CD4-positive, CD25-positive, alpha-beta regulatory T cell (primary cell): ENCODE data around the gene ULBP1. TPM values are rescaled to one million over a fixed set of nuclear protein-coding genes. Genes with fewer than 3 reads are reported as not detected.
"Not testable (repeated sequence)": the region's sequence is repeated elsewhere in the genome, so short reads cannot be mapped to it uniquely, and the experiment has no call there.

Experiments
- ATAC-seq, 2 donors: fragments of 150-1000 bp; cut with Tn5 transposase; one replicate each; pipeline ENCODE4 v1.10.0; 2021; ENCODE audit warnings: low read depth in 2 of 2, moderate number of reproducible peaks in 2 of 2, moderate library complexity in 1 of 2
- DNase-seq, 3 donors: peaks; one replicate each; pipeline versions ENCODE4 v3.0.0 to v3.0.0-alpha.2; 2012 to 2022; ENCODE audit warnings: mixed read lengths in 1 of 3
- H3K27ac ChIP-seq: one replicate; pipeline ENCODE4 v1.7.0; 2013; ENCODE audit warnings: mild to moderate bottlenecking, low read length; ENCODE audit not compliant: insufficient read depth, poor library complexity, severe bottlenecking
- H3K27me3 ChIP-seq: one replicate; pipeline ENCODE4 v1.7.0; 2013; ENCODE audit warnings: low read length; ENCODE audit not compliant: control insufficient read depth, insufficient read depth
- H3K36me3 ChIP-seq: one replicate; pipeline ENCODE4 v1.7.0; 2013; ENCODE audit warnings: mild to moderate bottlenecking, low read length, moderate library complexity; ENCODE audit not compliant: control insufficient read depth, insufficient read depth
- H3K4me1 ChIP-seq: 2 replicates; pipeline ENCODE4 v1.7.0; 2013; ENCODE audit warnings: mild to moderate bottlenecking, low read length; ENCODE audit not compliant: insufficient read depth, control insufficient read depth, poor library complexity, severe bottlenecking
- H3K4me3 ChIP-seq: one replicate; pipeline ENCODE4 v1.7.0; 2013; ENCODE audit warnings: low read depth, mild to moderate bottlenecking, low read length, moderate library complexity
- H3K9me3 ChIP-seq, 2 experiments: 1 replicate in 1 of 2; 2 replicates in 1 of 2; pipeline ENCODE4 v1.7.0; 2013; ENCODE audit warnings: low read length in 2 of 2, mild to moderate bottlenecking in 1 of 2, moderate library complexity in 1 of 2; ENCODE audit not compliant: control insufficient read depth in 2 of 2
- H3K27ac Mint-ChIP-seq, 3 donors: one replicate each; pipeline ENCODE4 v1.8.0; 2020 to 2022; ENCODE audit warnings: mild to moderate bottlenecking in 3 of 3, mixed read lengths in 3 of 3, moderate library complexity in 2 of 3
- H3K27me3 Mint-ChIP-seq: one replicate; pipeline ENCODE4 v1.8.0; 2022; ENCODE audit warnings: mild to moderate bottlenecking, mixed read lengths
- H3K36me3 Mint-ChIP-seq: one replicate; pipeline ENCODE4 v1.8.0; 2020; ENCODE audit warnings: mixed read lengths
- H3K4me1 Mint-ChIP-seq, 4 donors: one replicate each; pipeline ENCODE4 v1.8.0; 2020 to 2022; ENCODE audit warnings: mixed read lengths in 4 of 4, mild to moderate bottlenecking in 1 of 4
- H3K4me3 Mint-ChIP-seq, 4 donors: one replicate each; pipeline ENCODE4 v1.8.0; 2020 to 2022; ENCODE audit warnings: mild to moderate bottlenecking in 4 of 4, mixed read lengths in 4 of 4, moderate library complexity in 3 of 4
- H3K9me3 Mint-ChIP-seq, 7 donors: one replicate each; pipeline ENCODE4 v1.8.0; 2020 to 2022; ENCODE audit warnings: mixed read lengths in 7 of 7, mild to moderate bottlenecking in 3 of 7, moderate library complexity in 2 of 7
- polyA plus RNA-seq, 4 donors: library from polyadenylated mRNA; unstranded; fragments of 300-500 nt; fragmentation: Illumina TruSeq; gene quantifications; one replicate each; pipeline ENCODE4 v1.2.3, GENCODE V29; 2021
- total RNA-seq: library from RNA; stranded (reverse); gene quantifications from one replicate; pipeline ENCODE4 v1.2.3, GENCODE V29; 2022

ULBP1 gene
- total and polyA plus RNA-seq, 5 donors from 2014 or later, result 0.64 TPM; not detected in 4

DNA sequence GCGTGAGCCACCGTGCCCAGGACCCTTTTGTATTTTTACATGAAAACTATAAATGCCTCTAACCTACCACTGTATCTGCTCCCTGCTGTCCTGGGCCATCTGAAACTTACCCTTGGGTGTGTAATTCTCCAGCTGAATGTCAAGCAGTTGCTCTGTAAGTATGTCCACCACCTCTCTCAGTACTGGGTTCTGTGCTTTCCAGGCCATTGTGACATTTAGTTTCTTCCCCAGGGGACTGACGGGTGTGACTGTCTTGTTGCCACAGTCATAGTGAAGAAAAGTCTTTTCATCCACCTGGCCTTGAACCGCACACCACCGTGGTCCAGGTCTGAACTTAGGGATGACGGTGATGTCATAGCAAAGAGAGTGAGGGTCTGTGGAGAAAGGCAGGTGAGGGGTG is 58.1 kb downstream of the ULBP1 start:
- H3K27me3 Mint-ChIP-seq, result peaks cover 61% of the 10 kb centered on the region
- not testable (repeated sequence) for H3K27ac ChIP-seq, DNase-seq, H3K27ac Mint-ChIP-seq, H3K4me1 ChIP-seq, H3K36me3 Mint-ChIP-seq, H3K9me3 ChIP-seq, ATAC-seq, H3K4me3 ChIP-seq, H3K9me3 Mint-ChIP-seq, H3K36me3 ChIP-seq, H3K4me3 Mint-ChIP-seq
- H3K27me3 ChIP-seq, result peaks cover 11% of the 10 kb centered on the region
- peaks cover 0 to 15% (median 6%) of the 10 kb centered on the region in 4 donors for H3K4me1 Mint-ChIP-seq

Other genes starting within 250 kb of the ULBP1 start
- 40.9 TPM for gene LATS1, start 245.8 kb upstream of the ULBP1 start, total RNA-seq
- gene LATS1, start 245.8 kb upstream of the ULBP1 start, polyA plus RNA-seq, result 10 to 100 TPM in 3 of 4 donors, 1 to 10 TPM in 1; 8.9 to 12.4 (median 12.1) TPM
- 22.4 TPM for gene NUP43, start 217.4 kb upstream of the ULBP1 start, total RNA-seq
- 10 to 100 TPM in 1 of 4 donors, 1 to 10 TPM in 3; 4.0 to 10.7 (median 5.6) TPM for gene NUP43, start 217.4 kb upstream of the ULBP1 start, polyA plus RNA-seq
- 44.8 TPM for gene PCMT1, start 214.2 kb upstream of the ULBP1 start, total RNA-seq
- 100 to 1,000 TPM; 166 to 228 (median 175) TPM for gene PCMT1, start 214.2 kb upstream of the ULBP1 start, polyA plus RNA-seq
- 0.49 TPM for gene LRP11, start 99.6 kb upstream of the ULBP1 start, total RNA-seq
- 1 to 10 TPM in 2 of 4 donors, under 1 TPM in 2; 0.42 to 1.3 (median 0.93) TPM for gene LRP11, start 99.6 kb upstream of the ULBP1 start, polyA plus RNA-seq
- gene RAET1E, start 65.8 kb upstream of the ULBP1 start, total RNA-seq, result not detected
- gene RAET1E, start 65.8 kb upstream of the ULBP1 start, polyA plus RNA-seq, result not detected
- 0.76 TPM for gene RAET1G, start 40.8 kb upstream of the ULBP1 start, total RNA-seq
- not detected for gene RAET1G, start 40.8 kb upstream of the ULBP1 start, polyA plus RNA-seq
- 9.7 TPM for gene ULBP2, start 21.9 kb upstream of the ULBP1 start, total RNA-seq
- under 1 TPM in 1 of 4 donors, not detected in 3; 0.13 TPM for gene ULBP2, start 21.9 kb upstream of the ULBP1 start, polyA plus RNA-seq
- not detected for gene RAET1L, start 61.6 kb downstream of the ULBP1 start, total RNA-seq
- gene RAET1L, start 61.6 kb downstream of the ULBP1 start, polyA plus RNA-seq, result not detected
- 1.3 TPM for gene ULBP3, start 105.2 kb downstream of the ULBP1 start, total RNA-seq
- gene ULBP3, start 105.2 kb downstream of the ULBP1 start, polyA plus RNA-seq, result 1 to 10 TPM in 1 of 4 donors, under 1 TPM in 2, not detected in 1; 0.19 to 1.2 (median 0.72) TPM
- gene PPP1R14C, start 179.1 kb downstream of the ULBP1 start, total RNA-seq, result not detected
- not detected for gene PPP1R14C, start 179.1 kb downstream of the ULBP1 start, polyA plus RNA-seq